Measurements from ENCODE around the gene CMPK2.

The CMPK2 gene

DNA sequence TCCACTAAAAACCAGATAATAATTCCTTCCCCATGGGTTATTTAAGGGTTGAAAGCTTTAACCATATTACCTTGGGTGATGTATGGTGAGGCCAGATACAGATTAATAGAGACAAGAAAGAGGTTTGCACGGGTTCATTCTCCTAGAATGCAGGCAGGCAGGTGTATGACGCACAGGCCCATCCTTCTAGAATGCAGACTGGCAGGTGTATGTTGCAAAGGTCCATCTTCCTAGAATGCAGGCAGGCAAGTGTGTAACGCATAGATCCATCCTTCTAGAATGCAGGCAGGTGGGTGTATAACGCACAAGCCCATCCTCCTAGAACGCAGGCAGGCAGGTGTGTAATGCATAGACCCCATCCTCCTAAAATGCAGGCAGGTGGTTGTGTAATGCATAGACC lies 15.8 kb upstream of the CMPK2 start:
- H4K20me1 ChIP-seq (ENCODE audit: insufficient read depth): no peaks in the 10 kb centered on the region
- no peaks in the 10 kb centered on the region for H3K79me2 ChIP-seq (ENCODE audit: insufficient read depth, low read depth)
- no peak overlapping the region for H3K4me2 ChIP-seq
- H3K9ac ChIP-seq: no peak overlapping the region
- peaks cover 17% of the 10 kb centered on the region for H3K4me1 ChIP-seq (ENCODE audit: low read depth, poor library complexity, severe bottlenecking)
- no peaks in the 10 kb centered on the region for H3K27me3 ChIP-seq (ENCODE audit: insufficient read depth, low read depth)
- no peak overlapping the region for H3K27ac ChIP-seq
- no peak overlapping the region for H3K4me3 ChIP-seq (IDR thresholded peaks at IDR 0.05; ENCODE audit: insufficient read depth, low read depth, low read length)
- no peak overlapping the region for H2AFZ ChIP-seq (ENCODE audit: low read depth)
- TF ChIP-seq, protein P1, sequence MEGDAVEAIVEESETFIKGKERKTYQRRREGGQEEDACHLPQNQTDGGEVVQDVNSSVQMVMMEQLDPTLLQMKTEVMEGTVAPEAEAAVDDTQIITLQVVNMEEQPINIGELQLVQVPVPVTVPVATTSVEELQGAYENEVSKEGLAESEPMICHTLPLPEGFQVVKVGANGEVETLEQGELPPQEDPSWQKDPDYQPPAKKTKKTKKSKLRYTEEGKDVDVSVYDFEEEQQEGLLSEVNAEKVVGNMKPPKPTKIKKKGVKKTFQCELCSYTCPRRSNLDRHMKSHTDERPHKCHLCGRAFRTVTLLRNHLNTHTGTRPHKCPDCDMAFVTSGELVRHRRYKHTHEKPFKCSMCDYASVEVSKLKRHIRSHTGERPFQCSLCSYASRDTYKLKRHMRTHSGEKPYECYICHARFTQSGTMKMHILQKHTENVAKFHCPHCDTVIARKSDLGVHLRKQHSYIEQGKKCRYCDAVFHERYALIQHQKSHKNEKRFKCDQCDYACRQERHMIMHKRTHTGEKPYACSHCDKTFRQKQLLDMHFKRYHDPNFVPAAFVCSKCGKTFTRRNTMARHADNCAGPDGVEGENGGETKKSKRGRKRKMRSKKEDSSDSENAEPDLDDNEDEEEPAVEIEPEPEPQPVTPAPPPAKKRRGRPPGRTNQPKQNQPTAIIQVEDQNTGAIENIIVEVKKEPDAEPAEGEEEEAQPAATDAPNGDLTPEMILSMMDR (conservative IDR thresholded peaks at IDR 0.05; ENCODE audit: low read depth, low read length): no peak
- H3K36me3 ChIP-seq (ENCODE audit: insufficient read depth): no peaks in the 10 kb centered on the region

DNA sequence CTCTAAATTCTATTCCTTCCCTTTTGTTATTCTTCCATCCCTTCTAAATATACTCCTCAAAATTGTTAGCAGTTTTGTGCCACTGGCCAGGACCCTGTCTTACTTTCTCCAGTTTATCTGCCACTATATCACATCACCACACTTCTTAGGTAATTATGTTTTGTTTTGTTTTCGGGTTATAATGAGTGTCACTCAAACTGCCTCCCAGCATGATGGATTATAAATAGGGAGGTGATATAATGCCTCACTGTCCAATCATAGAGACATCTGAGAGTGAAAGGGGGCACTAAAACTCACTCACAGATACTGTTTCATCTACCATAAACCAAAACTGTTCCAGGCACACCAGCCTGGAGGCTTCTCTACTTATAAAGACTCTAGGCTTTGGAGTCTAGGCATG lies 15.3 kb upstream of the CMPK2 start:
- H3K4me3 ChIP-seq (IDR thresholded peaks at IDR 0.05; ENCODE audit: insufficient read depth, low read depth, low read length): no peak overlapping the region
- no peak overlapping the region for H2AFZ ChIP-seq (ENCODE audit: low read depth)
- H3K4me2 ChIP-seq: no peak overlapping the region
- H3K4me1 ChIP-seq (ENCODE audit: low read depth, poor library complexity, severe bottlenecking): peaks cover 17% of the 10 kb centered on the region
- H3K9ac ChIP-seq: no peak overlapping the region
- H3K27me3 ChIP-seq (ENCODE audit: insufficient read depth, low read depth): no peaks in the 10 kb centered on the region
- TF ChIP-seq, protein P1 (conservative IDR thresholded peaks at IDR 0.05; ENCODE audit: low read depth, low read length): no peak
- no peaks in the 10 kb centered on the region for H3K79me2 ChIP-seq (ENCODE audit: insufficient read depth, low read depth)
- no peak overlapping the region for H3K27ac ChIP-seq
- no peaks in the 10 kb centered on the region for H4K20me1 ChIP-seq (ENCODE audit: insufficient read depth)
- H3K36me3 ChIP-seq (ENCODE audit: insufficient read depth): no peaks in the 10 kb centered on the region

DNA sequence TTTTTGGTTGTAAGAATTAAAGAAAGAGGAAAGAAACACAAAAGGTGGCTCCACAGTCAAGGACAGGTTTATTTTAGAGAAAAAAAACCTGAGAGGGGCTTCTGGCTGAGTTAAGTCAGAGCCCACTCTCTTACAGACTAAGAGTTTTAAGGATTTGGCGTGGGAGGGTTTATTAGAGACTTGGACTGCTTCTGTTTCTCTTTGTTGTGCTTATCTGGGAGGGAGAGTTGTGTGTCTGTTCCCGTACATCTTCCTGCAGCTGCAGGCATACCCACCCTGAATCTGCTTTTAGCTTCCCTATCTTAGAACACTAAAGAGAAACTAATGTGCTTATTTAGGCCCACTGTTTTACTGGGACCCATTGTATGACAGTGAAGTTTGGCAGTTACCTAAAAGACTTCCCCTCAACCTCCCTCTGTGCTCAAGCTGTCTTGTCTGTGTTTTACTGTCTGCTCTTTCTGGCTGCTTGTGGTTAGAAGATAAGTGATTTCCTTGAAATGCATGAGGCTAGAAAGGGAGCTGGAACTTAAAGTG lies 14.6 kb upstream of the CMPK2 start:
- H3K27ac ChIP-seq: no peak overlapping the region
- H3K79me2 ChIP-seq (ENCODE audit: insufficient read depth, low read depth): no peaks in the 10 kb centered on the region
- H3K9ac ChIP-seq: no peak overlapping the region
- peaks cover 17% of the 10 kb centered on the region for H3K4me1 ChIP-seq (ENCODE audit: low read depth, poor library complexity, severe bottlenecking)
- H2AFZ ChIP-seq (ENCODE audit: low read depth): no peak overlapping the region
- no peaks in the 10 kb centered on the region for H4K20me1 ChIP-seq (ENCODE audit: insufficient read depth)
- no peaks in the 10 kb centered on the region for H3K27me3 ChIP-seq (ENCODE audit: insufficient read depth, low read depth)
- H3K4me2 ChIP-seq: no peak overlapping the region
- H3K36me3 ChIP-seq (ENCODE audit: insufficient read depth): no peaks in the 10 kb centered on the region
- H3K4me3 ChIP-seq (IDR thresholded peaks at IDR 0.05; ENCODE audit: insufficient read depth, low read depth, low read length): no peak overlapping the region
- TF ChIP-seq, protein P1 (conservative IDR thresholded peaks at IDR 0.05; ENCODE audit: low read depth, low read length): no peak

DNA sequence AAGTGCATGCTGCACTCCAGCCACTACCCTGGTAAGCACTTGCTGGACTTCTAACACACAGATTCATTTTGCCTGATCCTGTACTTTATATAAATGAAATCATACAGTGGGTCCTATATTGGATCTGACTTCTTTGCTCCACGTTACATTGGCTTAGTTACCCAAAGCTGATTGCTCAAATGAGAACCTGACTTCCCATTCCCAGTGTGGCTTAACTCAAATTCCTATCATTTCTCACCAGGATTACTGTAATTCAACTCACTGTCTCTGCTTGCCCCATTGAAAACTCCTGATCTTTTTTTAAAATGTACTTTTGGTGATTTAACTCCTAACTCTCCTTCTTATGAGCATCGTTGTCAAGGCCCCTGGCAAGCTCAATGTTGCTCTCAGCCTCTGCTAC lies 13.3 kb upstream of the CMPK2 start:
- no peak overlapping the region for H2AFZ ChIP-seq (ENCODE audit: low read depth)
- no peaks in the 10 kb centered on the region for H3K36me3 ChIP-seq (ENCODE audit: insufficient read depth)
- no peak overlapping the region for H3K27ac ChIP-seq
- H3K4me2 ChIP-seq: no peak overlapping the region
- no peak overlapping the region for H3K4me3 ChIP-seq (IDR thresholded peaks at IDR 0.05; ENCODE audit: insufficient read depth, low read depth, low read length)
- H3K4me1 ChIP-seq (ENCODE audit: low read depth, poor library complexity, severe bottlenecking): peaks cover 17% of the 10 kb centered on the region
- H3K27me3 ChIP-seq (ENCODE audit: insufficient read depth, low read depth): no peaks in the 10 kb centered on the region
- H4K20me1 ChIP-seq (ENCODE audit: insufficient read depth): no peaks in the 10 kb centered on the region
- no peaks in the 10 kb centered on the region for H3K79me2 ChIP-seq (ENCODE audit: insufficient read depth, low read depth)
- H3K9ac ChIP-seq: no peak overlapping the region
- TF ChIP-seq, protein P1 (conservative IDR thresholded peaks at IDR 0.05; ENCODE audit: low read depth, low read length): no peak
